SKM-1 treated with dmso at 0.1 percent for 144 hours (cell line): ENCODE measurements around the gene POLR2H.
"Not testable (repeated sequence)": the region's sequence is repeated elsewhere in the genome, so short reads cannot be mapped to it uniquely, and the experiment has no call there.

Source experiments
- DNase-seq: peaks from one replicate; lab custom pipeline; 2025; ENCODE audit not compliant: unreplicated experiment; lab: John Stamatoyannopoulos, UW

Gene POLR2H

GRCh38 chr3:184335661-184336546, 25.6 kb upstream of the POLR2H start:
- peak; percentile 26 for DNase-seq

GRCh38 chr3:184336547-184337398, 24.7 kb upstream of the POLR2H start:
- no peak for DNase-seq

- DNase-seq = no peak
These were observed 24.2 kb upstream of the POLR2H start, which contains the start of gene FAM131A for GRCh38 chr3:184337399-184337714. FAM131A (plus strand) TSS chr3:184337600; CDS start chr3:184337631, 31 bp downstream.

GRCh38 chr3:184337981-184338380, 23.5 kb upstream of the POLR2H start:
- no peak for DNase-seq

- DNase-seq = no peak
These were observed 23.0 kb upstream of the POLR2H start for GRCh38 chr3:184338511-184338945.

GRCh38 chr3:184339001-184339400, 22.5 kb upstream of the POLR2H start:
- no peak for DNase-seq

GRCh38 chr3:184339451-184340135, 21.9 kb upstream of the POLR2H start:
- DNase-seq = not testable (repeated sequence)

GRCh38 chr3:184341925-184342324, 19.6 kb upstream of the POLR2H start:
- DNase-seq = no peak

- no peak for DNase-seq
These were observed 18.2 kb upstream of the POLR2H start for GRCh38 chr3:184343200-184343876.

- DNase-seq = no peak
These were observed 16.8 kb upstream of the POLR2H start for GRCh38 chr3:184344579-184345316.

GRCh38 chr3:184345317-184346144, 16.0 kb upstream of the POLR2H start:
- DNase-seq = peak; percentile 45

GRCh38 chr3:184346480-184347190, 14.9 kb upstream of the POLR2H start:
- no peak for DNase-seq

- no peak for DNase-seq
These were observed 14.0 kb upstream of the POLR2H start for GRCh38 chr3:184347321-184348056.

GRCh38 chr3:184348057-184348382, 13.5 kb upstream of the POLR2H start:
- DNase-seq = no peak

- DNase-seq = no peak
These were observed 11.7 kb upstream of the POLR2H start for GRCh38 chr3:184349563-184350470.

GRCh38 chr3:184350618-184351017, 10.9 kb upstream of the POLR2H start:
- no peak for DNase-seq
